Activated CD8-positive, alpha-beta memory T cell treated with anti-CD3 and anti-CD28 coated beads for 24 hours (primary cell): ENCODE measurements around the gene NAA15.
"Not testable (repeated sequence)": the region's sequence is repeated elsewhere in the genome, so short reads cannot be mapped to it uniquely, and the experiment has no call there.

Experiments used
- DNase-seq: peaks from one replicate; pipeline ENCODE4 v3.0.0-alpha.2; 2020

The NAA15 gene

GRCh38 chr4:139299536-139299935 lies 1.8 kb upstream of the NAA15 start:
- DNase-seq = no peak

DNA sequence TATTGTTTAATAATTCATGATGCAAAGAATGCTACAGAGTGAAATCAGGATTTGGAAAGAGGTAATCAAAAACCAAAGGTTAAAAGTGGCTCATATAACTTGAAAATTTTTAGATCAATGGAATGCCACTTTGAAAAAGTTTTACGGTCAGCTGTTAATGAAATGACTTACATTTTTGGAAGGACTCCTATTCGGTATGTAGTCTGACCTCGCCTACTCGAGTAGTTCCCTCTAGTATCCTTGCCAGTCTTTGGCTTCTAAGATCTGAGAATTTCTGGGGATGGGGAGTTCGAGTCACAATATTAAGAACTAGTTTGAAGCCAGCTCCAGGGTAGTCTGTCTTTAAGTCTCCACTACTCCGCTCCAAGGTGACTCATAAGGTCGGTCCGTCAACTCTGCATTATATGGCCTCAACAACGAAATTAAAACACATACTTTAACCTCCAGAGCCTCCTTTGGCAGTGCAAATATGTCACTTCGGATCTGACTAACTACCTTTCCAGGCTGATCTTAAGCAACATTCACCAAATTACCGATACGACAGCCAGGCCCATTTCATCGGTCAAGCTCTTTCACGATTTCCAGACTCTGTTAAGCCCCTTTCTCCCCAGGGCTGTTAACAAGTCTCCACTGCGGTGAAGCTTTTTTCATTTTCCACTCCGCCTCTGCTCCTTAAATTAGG lies 733 bp upstream of the NAA15 start:
- DNase-seq = no peak

DNA sequence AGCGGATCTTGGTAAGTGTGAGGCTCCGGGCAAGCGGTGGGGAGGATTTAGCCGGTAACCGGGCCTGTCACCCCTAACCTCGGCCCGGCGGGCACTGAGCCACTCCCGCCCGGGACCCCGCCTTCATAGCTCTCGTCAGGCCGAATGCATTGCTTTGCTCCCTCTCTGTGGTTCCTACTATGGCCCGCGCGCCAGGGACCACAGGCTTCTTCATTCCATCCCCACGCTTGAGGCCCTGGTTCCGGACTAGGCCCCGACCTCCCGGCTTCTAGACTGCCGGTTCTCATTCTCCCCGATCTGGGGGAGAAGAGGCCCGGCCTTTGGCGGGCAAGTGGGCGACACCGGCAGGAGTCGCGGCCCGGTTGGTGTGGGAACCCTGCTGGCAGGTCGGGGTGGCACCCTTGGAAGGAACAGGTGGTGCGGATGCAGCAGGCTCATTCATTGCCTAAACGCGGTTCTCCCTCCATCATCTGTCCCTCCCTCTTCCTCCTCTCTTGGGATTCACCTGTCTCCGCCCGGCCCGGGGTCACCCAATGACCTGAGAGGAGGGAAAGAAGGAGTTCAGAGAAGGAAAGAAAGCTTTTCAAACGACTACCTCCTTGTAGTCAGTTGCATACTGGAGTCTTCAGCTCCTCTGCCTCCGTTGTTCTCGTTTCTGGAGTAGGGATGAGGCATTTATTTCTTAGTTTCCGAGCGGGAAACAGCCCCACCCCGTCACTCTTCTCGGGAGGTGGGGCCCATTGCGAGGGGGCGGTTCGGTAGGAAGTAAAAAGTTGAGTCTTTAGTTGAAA lies 711 bp downstream of the NAA15 start, which contains the start of gene NDUFC1:
NDUFC1 (minus strand) TSS at position 657 of the 791 bp plus-strand sequence. CDS start 6,679 bp downstream, outside the sequence.
- peak; percentile 82 for DNase-seq

GRCh38 chr4:139304920-139305319 lies 3.6 kb downstream of the NAA15 start:
- DNase-seq = no peak

DNA sequence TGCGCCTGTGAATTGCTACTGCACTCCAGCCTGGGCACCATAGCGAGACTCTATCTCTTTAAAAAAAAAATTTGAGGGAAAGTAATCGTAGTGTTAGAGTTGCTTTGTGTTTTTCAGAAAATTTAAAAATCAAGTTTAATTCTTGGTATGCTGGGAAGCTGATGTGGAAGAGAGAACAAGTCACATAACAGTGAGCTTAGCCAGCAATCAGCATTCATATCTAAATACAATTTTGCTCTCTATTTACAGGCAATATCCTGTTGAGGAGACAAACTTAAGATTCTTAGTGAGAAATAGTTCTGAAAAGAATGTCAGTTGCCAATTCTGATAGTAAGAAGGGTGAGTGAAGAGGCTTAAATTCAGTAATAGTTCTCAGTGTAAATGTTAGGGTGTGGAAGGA lies 10.6 kb downstream of the NAA15 start:
- DNase-seq = no peak

DNA sequence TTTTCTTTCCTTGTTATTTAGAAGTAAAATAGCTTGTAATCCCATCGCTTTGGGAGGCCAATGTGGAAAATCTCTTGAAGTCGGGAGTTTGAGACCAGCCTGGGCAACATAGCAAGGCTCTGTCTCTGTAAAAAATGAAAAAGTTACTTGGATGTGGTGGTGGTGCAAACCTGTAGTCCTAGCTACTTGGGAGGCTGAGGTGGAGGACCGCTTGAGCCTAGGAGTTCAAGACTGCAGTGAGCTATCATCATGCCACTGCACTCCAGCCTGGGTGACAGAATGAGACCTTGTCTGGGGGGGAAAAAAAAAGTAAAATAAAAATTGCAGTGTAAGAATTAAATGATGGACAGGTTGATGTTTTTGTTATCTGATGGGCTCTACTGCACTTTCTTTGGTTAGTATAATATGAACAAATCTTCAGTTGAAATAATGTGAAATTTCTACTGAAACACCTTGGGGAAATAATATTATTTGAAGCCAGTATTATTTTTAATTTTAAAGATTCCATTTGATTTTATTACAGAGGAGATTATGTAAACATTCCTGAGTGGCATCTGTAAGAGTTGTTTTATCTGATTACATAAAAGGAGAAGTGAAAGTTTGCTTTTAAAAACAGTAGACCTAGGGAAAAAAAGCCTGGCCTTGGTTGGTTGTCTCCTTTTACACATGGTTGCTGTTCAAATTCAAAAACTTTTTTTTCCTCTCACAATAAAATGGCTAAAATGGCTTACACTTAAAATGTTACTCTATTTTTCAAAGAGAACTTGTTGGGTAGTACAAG lies 11.4 kb downstream of the NAA15 start:
- DNase-seq = no peak

DNA sequence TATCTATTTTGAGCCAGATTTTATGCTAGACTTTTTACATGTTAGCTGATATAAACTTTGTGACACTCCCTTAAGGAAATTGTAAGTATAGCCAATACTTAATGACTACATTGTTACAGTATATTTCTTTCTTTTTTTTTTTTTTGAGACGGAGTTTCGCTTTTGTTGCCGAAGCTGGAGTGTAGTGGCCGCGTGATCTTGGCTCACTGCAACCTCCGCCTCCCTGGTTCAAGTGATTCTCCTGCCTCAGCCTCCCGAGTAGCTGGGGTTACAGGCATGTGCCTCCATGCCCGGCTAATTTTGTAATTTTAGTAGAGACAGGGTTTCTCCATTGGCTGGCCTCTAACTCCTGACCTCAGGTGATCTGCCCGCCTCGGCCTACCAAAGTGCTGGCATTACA lies 12.1 kb downstream of the NAA15 start:
- DNase-seq = not testable (repeated sequence)

- no peak for DNase-seq
These were observed 12.9 kb downstream of the NAA15 start for GRCh38 chr4:139314047-139314800.

DNA sequence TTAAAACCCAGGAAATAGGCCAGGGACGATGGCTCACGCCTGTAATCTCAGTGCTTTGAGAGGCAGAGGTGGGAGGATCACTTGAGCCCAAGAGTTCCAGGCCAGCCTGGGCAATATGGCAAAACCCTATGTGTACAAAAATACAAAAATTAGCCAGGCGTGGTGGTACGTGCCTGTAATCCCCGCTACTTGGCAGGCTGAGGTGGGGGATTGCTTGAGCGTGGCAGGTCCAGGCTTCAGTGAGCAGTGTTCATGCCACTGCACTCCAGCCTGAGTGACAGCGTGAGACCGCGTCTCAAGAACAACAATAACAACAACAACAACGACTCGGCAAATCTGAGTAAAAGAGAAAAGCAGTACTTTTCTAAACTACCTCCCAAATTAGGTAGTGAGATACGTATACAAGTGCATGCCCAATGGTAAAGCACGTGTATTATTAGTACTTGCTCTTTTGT lies 13.9 kb downstream of the NAA15 start:
- DNase-seq = no peak

DNA sequence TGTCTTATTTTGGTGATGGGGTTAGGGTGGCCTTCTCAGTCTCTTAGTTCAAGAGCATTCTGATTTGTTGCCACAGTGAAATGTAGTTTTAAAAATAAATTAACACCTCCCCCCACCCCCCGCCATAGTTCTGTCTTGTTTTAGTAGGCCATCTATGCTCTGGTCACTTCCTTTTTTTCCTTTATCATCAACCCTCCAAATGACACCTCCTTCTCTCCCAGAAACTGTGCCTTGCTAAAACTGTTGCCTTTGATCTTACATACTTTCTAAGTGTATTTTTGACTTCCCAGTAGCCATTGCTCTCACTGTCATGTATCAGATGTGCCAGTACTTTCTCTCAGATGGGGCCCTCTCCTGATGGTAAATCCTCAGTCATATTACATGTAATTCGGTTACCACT lies 15.4 kb downstream of the NAA15 start:
- no peak for DNase-seq

- no peak for DNase-seq
These were observed 16.3 kb downstream of the NAA15 start for GRCh38 chr4:139317635-139318034.

DNA sequence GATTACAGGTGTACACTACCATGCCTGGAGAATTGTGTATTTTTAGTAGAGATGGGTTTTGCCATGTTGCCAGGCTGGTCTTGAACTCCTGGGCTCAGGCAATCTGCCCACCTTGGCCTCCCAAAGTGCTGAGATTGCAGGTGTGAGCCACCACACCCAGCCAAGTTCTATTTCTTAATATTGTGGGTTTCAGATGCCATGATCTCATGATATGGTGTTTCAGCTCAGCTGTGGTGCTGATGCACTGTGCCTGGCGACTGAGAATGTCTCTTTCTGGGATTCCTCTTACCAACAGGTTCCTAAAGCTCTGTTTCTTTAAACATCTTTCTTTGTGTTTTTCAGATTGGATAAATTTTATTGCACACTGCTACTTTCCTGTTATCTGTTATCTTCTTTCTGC lies 18.3 kb downstream of the NAA15 start:
- no peak for DNase-seq

- not testable (repeated sequence) for DNase-seq
These were observed 20.8 kb downstream of the NAA15 start for GRCh38 chr4:139322070-139322469.

DNA sequence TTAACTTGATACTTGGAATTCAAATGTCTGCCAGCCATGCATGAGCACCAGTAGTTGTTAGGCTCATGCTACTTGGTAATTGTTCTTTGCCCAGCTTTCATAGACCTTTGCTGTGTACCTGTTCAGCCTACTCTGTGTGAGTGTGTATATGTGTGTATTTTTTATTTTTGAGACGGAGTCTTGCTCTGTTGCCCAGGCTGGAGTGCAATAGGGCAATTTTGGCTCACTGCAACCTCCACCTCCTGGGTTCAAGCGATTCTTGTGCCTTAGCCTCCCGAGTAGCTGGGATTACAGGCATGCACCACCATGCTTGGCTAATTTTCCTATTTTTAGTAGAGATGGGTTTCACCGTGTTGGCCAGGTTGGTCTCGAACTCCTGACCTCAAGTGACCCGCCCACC lies 21.2 kb downstream of the NAA15 start:
- not testable (repeated sequence) for DNase-seq

DNA sequence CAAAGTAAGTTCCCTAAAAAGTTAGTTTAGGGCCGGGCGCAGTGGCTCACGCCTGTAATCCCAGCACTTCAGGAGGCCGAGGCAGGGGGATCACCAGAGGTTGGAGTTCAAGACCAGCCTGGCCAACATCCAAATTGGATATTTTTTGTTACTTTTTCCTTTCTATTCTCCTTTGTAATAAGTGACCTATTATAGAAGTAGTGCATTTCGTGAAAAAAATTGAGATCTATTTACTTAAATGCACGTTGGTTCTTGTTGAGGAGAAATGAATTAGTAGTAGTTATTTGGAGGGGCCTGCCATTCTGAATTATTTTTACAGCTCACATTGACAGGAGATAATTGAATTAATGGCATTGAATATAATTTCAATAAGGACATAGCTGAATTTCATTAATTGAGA lies 23.3 kb downstream of the NAA15 start:
- no peak for DNase-seq

DNA sequence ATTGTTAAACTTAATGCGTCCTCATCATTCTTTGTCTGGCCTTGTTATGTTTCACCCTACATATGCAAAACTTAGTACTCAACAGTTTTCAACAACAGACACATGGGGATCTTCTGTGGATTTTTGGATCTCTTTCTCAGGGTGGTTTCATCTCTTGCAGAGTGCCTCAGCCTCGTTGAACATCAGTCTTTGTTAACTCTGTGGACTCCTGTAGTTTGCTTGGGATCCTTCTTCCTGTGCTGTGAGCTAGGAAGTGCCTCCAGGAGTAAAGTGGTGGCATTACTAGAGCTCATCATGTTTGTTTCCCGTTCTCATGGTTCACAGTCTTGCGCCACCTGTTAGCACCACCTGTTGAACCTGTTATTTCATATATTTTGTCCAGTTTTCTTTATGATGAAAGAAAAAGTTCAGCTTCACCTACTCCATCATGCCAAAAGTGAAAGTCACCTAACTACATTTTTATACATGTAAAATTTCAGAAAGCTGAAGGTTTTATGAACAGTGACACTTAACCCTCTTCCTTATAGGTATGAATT lies 28.4 kb downstream of the NAA15 start:
- DNase-seq = no peak

- DNase-seq = no peak
These were observed 29.0 kb downstream of the NAA15 start for GRCh38 chr4:139330283-139330682.

- no peak for DNase-seq
These were observed 29.9 kb downstream of the NAA15 start for GRCh38 chr4:139331185-139331584.

DNA sequence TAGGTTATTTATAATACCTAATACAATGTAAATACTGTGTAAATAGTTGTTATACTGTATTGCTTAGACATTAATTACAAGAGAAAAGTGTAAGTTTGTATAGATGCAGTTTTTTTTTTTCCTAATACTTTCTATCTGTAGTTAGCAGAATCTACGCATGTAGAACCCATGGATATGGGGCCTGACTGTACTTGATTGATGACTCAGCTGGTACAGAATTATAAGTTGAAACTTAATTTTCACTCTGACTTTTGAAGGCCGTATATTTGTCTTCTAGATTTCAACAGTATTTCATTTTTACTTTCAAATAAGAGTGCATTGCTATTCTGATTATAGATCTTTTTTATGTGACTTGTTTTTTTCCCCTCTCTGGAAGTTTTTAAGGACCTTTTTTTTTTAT lies 31.7 kb downstream of the NAA15 start:
- no peak for DNase-seq

GRCh38 chr4:139337612-139338011 lies 36.3 kb downstream of the NAA15 start:
- no peak for DNase-seq

DNA sequence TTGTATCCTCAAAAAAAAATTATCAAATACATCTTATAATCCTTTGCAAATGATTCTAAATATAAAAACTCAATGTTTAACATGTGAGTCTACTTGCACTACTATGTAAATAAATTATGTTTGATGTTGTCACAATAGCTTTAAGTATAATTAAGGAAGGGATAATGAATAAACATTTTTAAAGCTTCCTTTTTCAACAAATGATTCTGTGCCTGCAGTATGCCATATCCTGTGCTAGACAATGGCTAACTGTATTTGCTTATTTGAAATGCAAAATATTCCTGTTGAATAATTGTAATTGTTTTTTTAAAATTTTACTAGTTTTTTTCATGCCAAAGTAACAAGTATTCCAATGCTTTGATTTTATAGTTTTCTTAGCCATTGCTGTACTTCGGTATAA lies 60.0 kb downstream of the NAA15 start:
- DNase-seq = no peak

GRCh38 chr4:139367421-139368090 lies 66.3 kb downstream of the NAA15 start:
- no peak for DNase-seq
